Measurements from ENCODE around the gene ABTB2.

GRCh38 chr11:34300026-34300925, 57.5 kb downstream of the ABTB2 start:
- no peak for TF ChIP-seq CTCF (IDR thresholded peaks at IDR 0.05)
- TF ChIP-seq POLR2A (IDR thresholded peaks at IDR 0.05) = no peak

All from Peyer's patch (tissue), 4 donors.